K562 (cell line): ENCODE data around the gene ARMC8. TPM values are rescaled to one million over a fixed set of nuclear protein-coding genes. Genes with fewer than 3 reads are reported as not detected.
A peak's percentile ranks its signal among the peaks of the same experiment; 100 is the strongest.

Experiments used
- BMI1 ChIP-seq: fragments of 150-350 bp; IDR thresholded peaks from 2 replicates; pipeline ENCODE4 v1.6.1; 2014; ENCODE audit warnings: low read length
- CC2D1A ChIP-seq: fragments of 450-650 bp; IDR thresholded peaks from 2 replicates; pipeline ENCODE4 v1.6.1; 2017; ENCODE audit warnings: mild to moderate bottlenecking
- CHCHD3 ChIP-seq: fragments of 250-450 bp; sonication (Bioruptor Pico); IDR thresholded peaks from 2 replicates; pipeline ENCODE4 v2.1.2; 2022; ENCODE audit warnings: mild to moderate bottlenecking
- CHD1 ChIP-seq: fragments of 200-600 bp; sonication (generic); IDR thresholded peaks from one replicate; pipeline ENCODE4 v1.6.1; 2012; ENCODE audit warnings: mild to moderate bottlenecking, moderate library complexity, low read length, inconsistent platforms
- ETV5 ChIP-seq: sonication (generic); formaldehyde crosslinking; IDR thresholded peaks from 2 replicates; pipeline ENCODE4 v1.4.0; 2020; ENCODE audit warnings: low read depth, mild to moderate bottlenecking, missing genetic modification reagents
- HDAC1 ChIP-seq, 2 experiments: fragments of 450-650 bp; IDR thresholded peaks; 2 replicates each; pipeline ENCODE4 v1.6.1; 2016 to 2017; ENCODE audit warnings: inconsistent platforms in 1 of 2, mild to moderate bottlenecking in 1 of 2, moderate library complexity in 1 of 2
- KLF16 ChIP-seq: IDR thresholded peaks from 2 replicates; pipeline ENCODE4 v1.6.1; 2016; ENCODE audit warnings: antibody characterized with exemption
- MCM2 ChIP-seq: fragments of 450-650 bp; IDR thresholded peaks from 2 replicates; pipeline ENCODE4 v1.6.1; 2017; ENCODE audit warnings: low read depth, mild to moderate bottlenecking
- PHTF2 ChIP-seq: fragments of 250-450 bp; sonication (Bioruptor Pico); IDR thresholded peaks from 2 replicates; pipeline ENCODE4 v1.5.0; 2021; ENCODE audit warnings: mild to moderate bottlenecking
- SETDB1 ChIP-seq: IDR thresholded peaks from one replicate; pipeline ENCODE4 v1.6.1; 2012; ENCODE audit warnings: low read length, control low read depth, inconsistent platforms
- SMAD4 ChIP-seq: fragments of 250-450 bp; sonication (Bioruptor Pico); conservative IDR thresholded peaks from 2 replicates; pipeline ENCODE4 v1.8.0; 2021; ENCODE audit warnings: inconsistent platforms, mild to moderate bottlenecking, moderate library complexity
- SMARCC2 ChIP-seq: fragments of 450-650 bp; IDR thresholded peaks from 2 replicates; pipeline ENCODE4 v1.6.1; 2017; ENCODE audit warnings: antibody characterized with exemption, moderate library complexity, mild to moderate bottlenecking, low read depth
- SNRNP70 ChIP-seq: fragments of 200-400 bp; formaldehyde crosslinking; optimal IDR thresholded peaks from 2 replicates; pipeline ENCODE3; 2017; ENCODE audit warnings: low read depth, low read length
- TARDBP ChIP-seq: fragments of 450-650 bp; IDR thresholded peaks from 2 replicates; pipeline ENCODE4 v1.6.1; 2016
- ZBTB17 ChIP-seq: fragments of 450-650 bp; formaldehyde crosslinking; IDR thresholded peaks from 2 replicates; pipeline ENCODE4 v1.4.0; 2020; ENCODE audit warnings: mild to moderate bottlenecking
- ZFPM2 ChIP-seq: fragments of 250-450 bp; sonication (Bioruptor Pico); IDR thresholded peaks from 2 replicates; pipeline ENCODE4 v1.5.1; 2022; ENCODE audit warnings: mild to moderate bottlenecking
- ZNF507 ChIP-seq: conservative IDR thresholded peaks from 2 replicates; pipeline ENCODE4 v1.6.1; 2017; ENCODE audit warnings: missing genetic modification characterization, missing compliant biosample characterization
- ZNF551 ChIP-seq: fragments of 250-450 bp; sonication (Bioruptor Pico); IDR thresholded peaks from 2 replicates; pipeline ENCODE4 v1.5.0; 2021; ENCODE audit warnings: mild to moderate bottlenecking, moderate library complexity
- ZSCAN29 ChIP-seq: fragments of 450-650 bp; IDR thresholded peaks from 2 replicates; pipeline ENCODE4 v1.6.1; 2017
- ZSCAN32 ChIP-seq: fragments of 450-650 bp; formaldehyde crosslinking; IDR thresholded peaks from 2 replicates; pipeline ENCODE4 v1.4.0; 2020; ENCODE audit warnings: mild to moderate bottlenecking, moderate library complexity
- polyA plus RNA-seq, 8 experiments: library from polyadenylated mRNA; depleted of rRNA in 4 of 8; stranded (reverse) in 5 of 8; unstranded in 3 of 8; fragments of >200 nt; fragmentation: Nextera tagmentation in 2 of 8; fragmentation: Illumina TruSeq in 1 of 8; extraction: Ambion mirVana in 2 of 8; extraction: Trizol in 1 of 8; gene quantifications; 2 replicates each; pipeline versions ENCODE4 v1.2.1 to v1.2.3, GENCODE V29; 2011 to 2014; ENCODE audit warnings: inconsistent platforms in 1 of 8, missing spikeins in 1 of 8
- total RNA-seq, 7 experiments: library from RNA; depleted of rRNA in 6 of 7; stranded (reverse); fragments of >200 nt in 6 of 7; fragmentation: Illumina TruSeq in 2 of 7; extraction: Trizol in 2 of 7; gene quantifications; 2 replicates each; pipeline versions ENCODE4 v1.2.1 to v1.2.3, GENCODE V29; 2011 to 2021; ENCODE audit warnings: low replicate concordance in 1 of 7
- TF ChIP-seq, protein P1 (sequence below): fragments of 450-650 bp; IDR thresholded peaks from 2 replicates; pipeline ENCODE4 v1.6.1; 2016; ENCODE audit warnings: mild to moderate bottlenecking, moderate library complexity
- TF ChIP-seq, protein P2 (sequence below): sonication (generic); formaldehyde crosslinking; IDR thresholded peaks from 2 replicates; pipeline ENCODE4 v1.8.0; 2022; ENCODE audit warnings: mild to moderate bottlenecking, missing genetic modification reagents

Gene ARMC8
- total and polyA plus RNA-seq, 9 of the 15 experiments (the other 6 are each of a cell fraction or from before 2014, with no cell fraction given): 22.4 to 76.1 (median 37.3) TPM

DNA sequence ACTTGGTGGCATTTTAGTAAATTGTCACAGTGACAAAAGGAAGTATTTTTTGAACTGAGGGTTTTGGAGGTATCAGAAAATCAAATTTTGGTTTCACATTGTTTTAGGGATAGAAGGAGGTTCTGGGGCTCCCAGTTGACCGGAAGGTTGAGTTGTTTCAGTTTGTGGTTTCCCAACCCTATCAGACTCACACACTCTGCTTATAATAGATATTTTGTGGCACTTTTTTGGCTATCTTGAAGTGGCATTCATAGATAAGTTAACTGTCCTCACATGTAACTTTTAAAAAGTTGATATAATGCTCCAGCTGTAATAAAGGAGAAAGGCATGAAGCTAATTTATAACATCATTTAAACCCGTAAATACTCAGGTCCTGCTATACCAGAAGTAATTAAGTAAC is 12.8 kb downstream of the ARMC8 start (continued):
- TF ChIP-seq, protein P1, sequence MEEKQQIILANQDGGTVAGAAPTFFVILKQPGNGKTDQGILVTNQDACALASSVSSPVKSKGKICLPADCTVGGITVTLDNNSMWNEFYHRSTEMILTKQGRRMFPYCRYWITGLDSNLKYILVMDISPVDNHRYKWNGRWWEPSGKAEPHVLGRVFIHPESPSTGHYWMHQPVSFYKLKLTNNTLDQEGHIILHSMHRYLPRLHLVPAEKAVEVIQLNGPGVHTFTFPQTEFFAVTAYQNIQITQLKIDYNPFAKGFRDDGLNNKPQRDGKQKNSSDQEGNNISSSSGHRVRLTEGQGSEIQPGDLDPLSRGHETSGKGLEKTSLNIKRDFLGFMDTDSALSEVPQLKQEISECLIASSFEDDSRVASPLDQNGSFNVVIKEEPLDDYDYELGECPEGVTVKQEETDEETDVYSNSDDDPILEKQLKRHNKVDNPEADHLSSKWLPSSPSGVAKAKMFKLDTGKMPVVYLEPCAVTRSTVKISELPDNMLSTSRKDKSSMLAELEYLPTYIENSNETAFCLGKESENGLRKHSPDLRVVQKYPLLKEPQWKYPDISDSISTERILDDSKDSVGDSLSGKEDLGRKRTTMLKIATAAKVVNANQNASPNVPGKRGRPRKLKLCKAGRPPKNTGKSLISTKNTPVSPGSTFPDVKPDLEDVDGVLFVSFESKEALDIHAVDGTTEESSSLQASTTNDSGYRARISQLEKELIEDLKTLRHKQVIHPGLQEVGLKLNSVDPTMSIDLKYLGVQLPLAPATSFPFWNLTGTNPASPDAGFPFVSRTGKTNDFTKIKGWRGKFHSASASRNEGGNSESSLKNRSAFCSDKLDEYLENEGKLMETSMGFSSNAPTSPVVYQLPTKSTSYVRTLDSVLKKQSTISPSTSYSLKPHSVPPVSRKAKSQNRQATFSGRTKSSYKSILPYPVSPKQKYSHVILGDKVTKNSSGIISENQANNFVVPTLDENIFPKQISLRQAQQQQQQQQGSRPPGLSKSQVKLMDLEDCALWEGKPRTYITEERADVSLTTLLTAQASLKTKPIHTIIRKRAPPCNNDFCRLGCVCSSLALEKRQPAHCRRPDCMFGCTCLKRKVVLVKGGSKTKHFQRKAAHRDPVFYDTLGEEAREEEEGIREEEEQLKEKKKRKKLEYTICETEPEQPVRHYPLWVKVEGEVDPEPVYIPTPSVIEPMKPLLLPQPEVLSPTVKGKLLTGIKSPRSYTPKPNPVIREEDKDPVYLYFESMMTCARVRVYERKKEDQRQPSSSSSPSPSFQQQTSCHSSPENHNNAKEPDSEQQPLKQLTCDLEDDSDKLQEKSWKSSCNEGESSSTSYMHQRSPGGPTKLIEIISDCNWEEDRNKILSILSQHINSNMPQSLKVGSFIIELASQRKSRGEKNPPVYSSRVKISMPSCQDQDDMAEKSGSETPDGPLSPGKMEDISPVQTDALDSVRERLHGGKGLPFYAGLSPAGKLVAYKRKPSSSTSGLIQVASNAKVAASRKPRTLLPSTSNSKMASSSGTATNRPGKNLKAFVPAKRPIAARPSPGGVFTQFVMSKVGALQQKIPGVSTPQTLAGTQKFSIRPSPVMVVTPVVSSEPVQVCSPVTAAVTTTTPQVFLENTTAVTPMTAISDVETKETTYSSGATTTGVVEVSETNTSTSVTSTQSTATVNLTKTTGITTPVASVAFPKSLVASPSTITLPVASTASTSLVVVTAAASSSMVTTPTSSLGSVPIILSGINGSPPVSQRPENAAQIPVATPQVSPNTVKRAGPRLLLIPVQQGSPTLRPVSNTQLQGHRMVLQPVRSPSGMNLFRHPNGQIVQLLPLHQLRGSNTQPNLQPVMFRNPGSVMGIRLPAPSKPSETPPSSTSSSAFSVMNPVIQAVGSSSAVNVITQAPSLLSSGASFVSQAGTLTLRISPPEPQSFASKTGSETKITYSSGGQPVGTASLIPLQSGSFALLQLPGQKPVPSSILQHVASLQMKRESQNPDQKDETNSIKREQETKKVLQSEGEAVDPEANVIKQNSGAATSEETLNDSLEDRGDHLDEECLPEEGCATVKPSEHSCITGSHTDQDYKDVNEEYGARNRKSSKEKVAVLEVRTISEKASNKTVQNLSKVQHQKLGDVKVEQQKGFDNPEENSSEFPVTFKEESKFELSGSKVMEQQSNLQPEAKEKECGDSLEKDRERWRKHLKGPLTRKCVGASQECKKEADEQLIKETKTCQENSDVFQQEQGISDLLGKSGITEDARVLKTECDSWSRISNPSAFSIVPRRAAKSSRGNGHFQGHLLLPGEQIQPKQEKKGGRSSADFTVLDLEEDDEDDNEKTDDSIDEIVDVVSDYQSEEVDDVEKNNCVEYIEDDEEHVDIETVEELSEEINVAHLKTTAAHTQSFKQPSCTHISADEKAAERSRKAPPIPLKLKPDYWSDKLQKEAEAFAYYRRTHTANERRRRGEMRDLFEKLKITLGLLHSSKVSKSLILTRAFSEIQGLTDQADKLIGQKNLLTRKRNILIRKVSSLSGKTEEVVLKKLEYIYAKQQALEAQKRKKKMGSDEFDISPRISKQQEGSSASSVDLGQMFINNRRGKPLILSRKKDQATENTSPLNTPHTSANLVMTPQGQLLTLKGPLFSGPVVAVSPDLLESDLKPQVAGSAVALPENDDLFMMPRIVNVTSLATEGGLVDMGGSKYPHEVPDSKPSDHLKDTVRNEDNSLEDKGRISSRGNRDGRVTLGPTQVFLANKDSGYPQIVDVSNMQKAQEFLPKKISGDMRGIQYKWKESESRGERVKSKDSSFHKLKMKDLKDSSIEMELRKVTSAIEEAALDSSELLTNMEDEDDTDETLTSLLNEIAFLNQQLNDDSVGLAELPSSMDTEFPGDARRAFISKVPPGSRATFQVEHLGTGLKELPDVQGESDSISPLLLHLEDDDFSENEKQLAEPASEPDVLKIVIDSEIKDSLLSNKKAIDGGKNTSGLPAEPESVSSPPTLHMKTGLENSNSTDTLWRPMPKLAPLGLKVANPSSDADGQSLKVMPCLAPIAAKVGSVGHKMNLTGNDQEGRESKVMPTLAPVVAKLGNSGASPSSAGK: no peak
- no peak for TF ChIP-seq BMI1
- peak; percentile 67; the same call in 1 of the 2 replicates for TF ChIP-seq SMARCC2
- peak; percentile 92 for TF ChIP-seq KLF16
- TF ChIP-seq, protein P2, sequence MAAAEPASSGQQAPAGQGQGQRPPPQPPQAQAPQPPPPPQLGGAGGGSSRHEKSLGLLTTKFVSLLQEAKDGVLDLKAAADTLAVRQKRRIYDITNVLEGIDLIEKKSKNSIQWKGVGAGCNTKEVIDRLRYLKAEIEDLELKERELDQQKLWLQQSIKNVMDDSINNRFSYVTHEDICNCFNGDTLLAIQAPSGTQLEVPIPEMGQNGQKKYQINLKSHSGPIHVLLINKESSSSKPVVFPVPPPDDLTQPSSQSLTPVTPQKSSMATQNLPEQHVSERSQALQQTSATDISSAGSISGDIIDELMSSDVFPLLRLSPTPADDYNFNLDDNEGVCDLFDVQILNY: no peak
- peak; percentile 70; the same call in 1 of the 2 replicates for TF ChIP-seq CC2D1A
- no peak for TF ChIP-seq SETDB1
- TF ChIP-seq ETV5: no peak
- no peak for TF ChIP-seq SNRNP70
- no peak for TF ChIP-seq ZFPM2
- no peak for TF ChIP-seq ZSCAN29
- no peak for TF ChIP-seq ZNF551 (CRISPR knock-in tag)
- no peak for TF ChIP-seq PHTF2
- TF ChIP-seq MCM2: no peak
- TF ChIP-seq SMAD4 (CRISPR knock-in tag): 0 out of 2 replicates have a peak, but pooled peaks have one; percentile 25
- no peak for TF ChIP-seq TARDBP
- no peak for TF ChIP-seq ZSCAN32 (CRISPR knock-in tag)
- no peak for TF ChIP-seq ZNF507 (tag)
- TF ChIP-seq ZBTB17 (CRISPR knock-in tag): no peak
- TF ChIP-seq CHD1: no peak
- no peak for TF ChIP-seq CHCHD3 (CRISPR knock-in tag)
- no peak for TF ChIP-seq HDAC1 (IDR thresholded peaks at IDR 0.05)
